ENCODE results near the gene SYTL4.

GRCh38 chrX:100659431-100660137 lies 72.3 kb downstream of the SYTL4 start:
- TF ChIP-seq EP300 (IDR thresholded peaks at IDR 0.05) (no peak), CTCF (IDR thresholded peaks at IDR 0.05) (no peak), POLR2A (IDR thresholded peaks at IDR 0.05) (no peak)
